NCI-H2107 treated with DMSO at 0.1 percent for 48 hours (cell line): ENCODE results near the gene PCDHA12.
"Not testable (repeated sequence)": the region's sequence is repeated elsewhere in the genome, so short reads cannot be mapped to it uniquely, and the experiment has no call there.

ENCODE experiments used
- DNase-seq: peaks from one replicate; lab custom pipeline; 2025; ENCODE audit not compliant: unreplicated experiment; lab: John Stamatoyannopoulos, UW

PCDHA12 gene, protein sequence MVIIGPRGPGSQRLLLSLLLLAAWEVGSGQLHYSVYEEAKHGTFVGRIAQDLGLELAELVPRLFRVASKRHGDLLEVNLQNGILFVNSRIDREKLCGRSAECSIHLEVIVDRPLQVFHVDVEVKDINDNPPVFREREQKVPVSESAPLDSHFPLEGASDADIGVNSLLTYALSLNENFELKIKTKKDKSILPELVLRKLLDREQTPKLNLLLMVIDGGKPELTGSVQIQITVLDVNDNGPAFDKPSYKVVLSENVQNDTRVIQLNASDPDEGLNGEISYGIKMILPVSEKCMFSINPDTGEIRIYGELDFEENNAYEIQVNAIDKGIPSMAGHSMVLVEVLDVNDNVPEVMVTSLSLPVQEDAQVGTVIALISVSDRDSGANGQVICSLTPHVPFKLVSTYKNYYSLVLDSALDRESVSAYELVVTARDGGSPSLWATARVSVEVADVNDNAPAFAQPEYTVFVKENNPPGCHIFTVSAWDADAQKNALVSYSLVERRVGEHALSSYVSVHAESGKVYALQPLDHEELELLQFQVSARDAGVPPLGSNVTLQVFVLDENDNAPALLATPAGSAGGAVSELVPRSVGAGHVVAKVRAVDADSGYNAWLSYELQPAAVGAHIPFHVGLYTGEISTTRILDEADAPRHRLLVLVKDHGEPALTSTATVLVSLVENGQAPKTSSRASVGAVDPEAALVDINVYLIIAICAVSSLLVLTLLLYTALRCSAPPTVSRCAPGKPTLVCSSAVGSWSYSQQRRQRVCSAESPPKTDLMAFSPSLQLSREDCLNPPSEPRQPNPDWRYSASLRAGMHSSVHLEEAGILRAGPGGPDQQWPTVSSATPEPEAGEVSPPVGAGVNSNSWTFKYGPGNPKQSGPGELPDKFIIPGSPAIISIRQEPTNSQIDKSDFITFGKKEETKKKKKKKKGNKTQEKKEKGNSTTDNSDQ

DNA sequence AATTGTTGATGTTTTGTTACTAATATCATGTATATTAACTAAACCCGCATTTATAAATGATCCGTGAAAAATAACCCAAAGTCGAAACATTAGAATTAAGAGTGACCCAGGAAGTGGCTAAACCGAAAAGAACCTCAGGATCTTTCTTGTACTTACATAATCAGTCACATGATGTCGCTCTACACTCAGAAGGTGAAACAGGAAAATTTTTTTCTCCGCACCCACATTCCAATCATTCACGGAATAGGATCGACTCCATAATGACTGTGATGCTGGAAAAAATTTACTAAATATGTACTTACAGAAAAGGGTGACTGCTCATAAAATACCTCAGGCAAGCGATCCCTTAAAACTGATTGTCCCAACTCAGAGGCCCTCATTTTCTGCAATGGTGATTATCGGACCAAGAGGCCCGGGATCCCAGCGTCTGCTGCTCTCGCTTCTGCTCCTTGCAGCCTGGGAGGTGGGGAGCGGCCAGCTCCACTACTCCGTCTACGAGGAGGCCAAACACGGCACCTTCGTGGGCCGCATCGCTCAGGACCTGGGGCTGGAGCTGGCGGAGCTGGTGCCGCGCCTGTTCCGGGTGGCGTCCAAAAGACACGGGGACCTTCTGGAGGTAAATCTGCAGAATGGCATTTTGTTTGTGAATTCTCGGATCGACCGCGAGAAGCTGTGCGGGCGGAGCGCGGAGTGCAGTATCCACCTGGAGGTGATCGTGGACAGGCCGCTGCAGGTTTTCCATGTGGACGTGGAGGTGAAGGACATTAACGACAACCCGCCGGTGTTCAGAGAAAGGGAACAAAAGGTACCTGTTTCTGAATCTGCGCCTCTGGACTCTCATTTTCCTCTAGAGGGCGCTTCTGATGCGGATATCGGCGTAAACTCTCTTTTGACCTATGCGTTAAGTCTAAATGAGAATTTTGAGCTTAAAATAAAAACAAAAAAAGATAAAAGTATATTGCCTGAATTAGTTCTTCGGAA, at the start of gene PCDHA12:
TSS of gene PCDHA12 (plus strand) at position 224 of the 981 bp plus-strand sequence. CDS start at position 389, 165 bp downstream.
- no peak for DNase-seq

DNA sequence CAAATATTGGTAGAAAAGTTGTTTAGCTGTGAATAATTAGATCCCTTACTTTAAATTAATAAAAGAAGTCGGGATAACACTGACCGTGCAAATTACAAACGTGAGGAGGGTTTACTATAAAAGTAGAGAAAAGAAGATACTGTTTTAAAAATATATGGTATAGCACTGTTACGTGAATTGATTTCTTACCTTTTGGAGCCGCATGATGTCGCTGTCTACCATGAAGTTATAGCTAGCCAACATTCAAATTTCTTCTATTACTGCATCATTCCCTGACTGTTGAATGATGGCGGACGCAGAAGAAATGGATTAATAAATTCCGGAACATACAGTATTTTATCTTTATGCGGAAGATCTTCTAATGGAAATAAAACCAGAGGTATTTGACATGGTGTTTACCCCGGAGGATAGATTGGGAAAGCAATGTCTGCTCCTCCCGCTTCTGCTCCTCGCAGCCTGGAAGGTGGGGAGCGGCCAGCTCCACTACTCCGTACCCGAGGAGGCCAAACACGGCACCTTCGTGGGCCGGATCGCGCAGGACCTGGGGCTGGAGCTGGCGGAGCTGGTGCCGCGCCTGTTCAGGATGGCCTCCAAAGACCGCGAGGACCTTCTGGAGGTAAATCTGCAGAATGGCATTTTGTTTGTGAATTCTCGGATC, 47.3 kb upstream of the PCDHA12 start, which contains the start of gene PCDHA6:
TSS of gene PCDHA6 (plus strand) at position 257 of the 658 bp plus-strand sequence. CDS start at position 389, 132 bp downstream.
- no peak for DNase-seq

DNA sequence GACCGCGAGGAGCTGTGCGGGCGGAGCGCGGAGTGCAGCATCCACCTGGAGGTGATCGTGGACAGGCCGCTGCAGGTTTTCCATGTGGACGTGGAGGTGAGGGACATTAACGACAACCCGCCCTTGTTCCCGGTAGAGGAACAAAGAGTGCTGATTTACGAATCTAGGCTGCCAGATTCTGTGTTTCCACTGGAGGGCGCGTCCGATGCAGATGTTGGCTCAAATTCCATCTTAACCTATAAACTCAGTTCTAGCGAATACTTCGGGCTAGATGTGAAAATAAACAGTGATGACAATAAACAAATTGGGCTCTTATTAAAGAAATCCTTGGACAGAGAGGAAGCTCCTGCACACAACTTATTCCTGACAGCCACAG, 46.8 kb upstream of the PCDHA12 start:
- DNase-seq, result no peak

DNA sequence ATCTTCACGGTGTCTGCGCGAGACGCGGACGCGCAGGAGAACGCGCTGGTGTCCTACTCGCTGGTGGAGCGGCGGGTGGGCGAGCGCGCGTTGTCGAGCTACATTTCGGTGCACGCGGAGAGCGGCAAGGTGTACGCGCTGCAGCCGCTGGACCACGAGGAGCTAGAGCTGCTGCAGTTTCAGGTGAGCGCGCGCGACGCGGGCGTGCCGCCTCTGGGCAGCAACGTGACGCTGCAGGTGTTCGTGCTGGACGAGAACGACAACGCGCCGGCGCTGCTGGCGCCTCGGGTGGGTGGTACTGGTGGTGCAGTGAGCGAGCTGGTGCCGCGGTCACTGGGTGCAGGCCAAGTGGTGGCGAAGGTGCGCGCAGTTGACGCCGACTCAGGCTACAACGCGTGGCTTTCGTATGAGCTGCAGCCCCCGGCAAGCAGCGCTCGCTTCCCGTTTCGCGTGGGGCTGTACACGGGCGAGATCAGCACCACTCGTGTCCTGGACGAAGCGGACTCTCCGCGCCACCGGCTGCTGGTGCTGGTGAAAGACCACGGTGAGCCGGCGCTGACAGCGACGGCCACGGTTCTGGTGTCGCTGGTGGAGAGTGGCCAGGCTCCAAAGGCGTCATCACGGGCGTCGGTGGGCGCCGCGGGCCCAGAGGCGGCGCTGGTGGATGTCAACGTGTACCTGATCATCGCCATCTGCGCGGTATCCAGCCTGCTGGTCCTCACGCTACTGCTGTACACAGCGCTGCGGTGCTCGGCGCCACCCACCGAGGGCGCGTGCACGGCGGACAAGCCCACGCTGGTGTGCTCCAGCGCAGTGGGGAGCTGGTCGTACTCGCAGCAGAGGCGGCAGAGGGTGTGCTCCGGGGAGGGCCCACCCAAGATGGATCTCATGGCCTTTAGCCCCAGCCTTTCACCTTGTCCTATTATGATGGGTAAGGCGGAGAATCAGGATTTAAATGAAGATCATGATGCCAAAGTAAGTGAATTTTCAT, 45.3 kb upstream of the PCDHA12 start:
- not testable (repeated sequence) for DNase-seq

DNA sequence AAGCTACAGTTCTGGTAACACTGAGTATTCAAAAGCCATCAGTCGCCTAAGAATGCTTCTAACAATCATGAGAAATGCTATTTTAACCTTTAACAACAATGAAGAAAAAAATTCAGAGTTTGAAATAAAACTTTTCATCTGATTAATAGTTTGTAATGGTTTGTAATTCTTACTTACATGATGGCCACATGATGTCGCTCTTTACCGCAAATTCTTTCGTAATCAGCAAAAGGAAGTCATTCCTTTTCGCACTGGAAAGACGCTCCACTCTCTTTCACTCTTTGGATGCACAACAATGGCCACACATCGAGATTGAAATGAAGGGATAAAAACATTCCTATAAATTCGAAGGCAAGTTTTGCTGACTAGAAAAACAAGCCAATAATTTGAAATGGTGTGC, 41.1 kb upstream of the PCDHA12 start, which contains the start of gene PCDHA7:
TSS of gene PCDHA7 (plus strand) at position 277 of the 400 bp plus-strand sequence. CDS start at position 392, 115 bp downstream.
- DNase-seq, result no peak

DNA sequence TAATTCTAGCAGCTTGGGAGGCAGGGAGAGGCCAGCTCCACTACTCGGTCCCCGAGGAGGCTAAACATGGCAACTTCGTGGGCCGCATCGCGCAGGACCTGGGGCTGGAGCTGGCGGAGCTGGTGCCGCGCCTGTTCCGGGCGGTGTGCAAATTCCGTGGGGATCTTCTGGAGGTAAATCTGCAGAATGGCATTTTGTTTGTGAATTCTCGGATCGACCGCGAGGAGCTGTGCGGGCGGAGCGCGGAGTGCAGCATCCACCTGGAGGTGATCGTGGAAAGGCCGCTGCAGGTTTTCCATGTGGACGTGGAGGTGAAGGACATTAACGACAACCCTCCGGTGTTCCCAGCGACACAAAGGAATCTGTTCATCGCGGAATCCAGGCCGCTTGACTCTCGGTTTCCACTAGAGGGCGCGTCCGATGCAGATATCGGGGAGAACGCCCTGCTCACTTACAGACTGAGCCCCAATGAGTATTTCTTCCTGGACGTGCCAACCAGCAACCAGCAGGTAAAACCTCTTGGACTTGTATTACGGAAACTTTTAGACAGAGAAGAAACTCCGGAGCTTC, 40.6 kb upstream of the PCDHA12 start:
- not testable (repeated sequence) for DNase-seq

DNA sequence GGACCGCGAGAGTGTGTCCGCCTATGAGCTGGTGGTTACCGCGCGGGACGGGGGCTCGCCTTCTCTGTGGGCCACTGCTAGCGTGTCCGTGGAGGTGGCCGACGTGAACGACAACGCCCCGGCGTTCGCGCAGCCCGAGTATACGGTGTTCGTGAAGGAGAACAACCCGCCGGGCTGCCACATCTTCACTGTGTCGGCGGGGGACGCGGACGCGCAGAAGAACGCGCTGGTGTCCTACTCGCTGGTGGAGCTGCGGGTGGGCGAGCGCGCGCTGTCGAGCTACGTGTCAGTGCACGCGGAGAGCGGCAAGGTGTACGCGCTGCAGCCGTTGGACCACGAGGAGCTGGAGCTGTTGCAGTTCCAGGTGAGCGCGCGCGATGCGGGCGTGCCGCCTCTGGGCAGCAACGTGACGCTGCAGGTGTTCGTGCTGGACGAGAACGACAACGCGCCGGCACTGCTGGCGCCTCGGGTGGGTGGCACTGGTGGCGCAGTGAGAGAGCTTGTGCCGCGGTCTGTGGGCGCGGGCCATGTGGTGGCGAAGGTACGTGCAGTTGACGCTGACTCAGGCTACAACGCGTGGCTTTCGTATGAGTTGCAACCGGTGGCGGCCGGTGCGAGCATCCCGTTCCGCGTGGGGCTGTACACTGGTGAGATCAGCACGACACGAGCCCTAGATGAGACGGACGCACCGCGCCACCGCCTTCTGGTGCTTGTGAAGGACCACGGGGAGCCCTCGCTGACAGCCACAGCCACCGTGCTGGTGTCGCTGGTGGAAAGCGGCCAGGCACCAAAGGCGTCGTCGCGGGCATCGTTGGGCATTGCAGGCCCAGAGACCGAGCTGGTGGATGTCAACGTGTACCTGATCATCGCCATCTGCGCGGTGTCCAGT, 39.2 kb upstream of the PCDHA12 start:
- no peak for DNase-seq

DNA sequence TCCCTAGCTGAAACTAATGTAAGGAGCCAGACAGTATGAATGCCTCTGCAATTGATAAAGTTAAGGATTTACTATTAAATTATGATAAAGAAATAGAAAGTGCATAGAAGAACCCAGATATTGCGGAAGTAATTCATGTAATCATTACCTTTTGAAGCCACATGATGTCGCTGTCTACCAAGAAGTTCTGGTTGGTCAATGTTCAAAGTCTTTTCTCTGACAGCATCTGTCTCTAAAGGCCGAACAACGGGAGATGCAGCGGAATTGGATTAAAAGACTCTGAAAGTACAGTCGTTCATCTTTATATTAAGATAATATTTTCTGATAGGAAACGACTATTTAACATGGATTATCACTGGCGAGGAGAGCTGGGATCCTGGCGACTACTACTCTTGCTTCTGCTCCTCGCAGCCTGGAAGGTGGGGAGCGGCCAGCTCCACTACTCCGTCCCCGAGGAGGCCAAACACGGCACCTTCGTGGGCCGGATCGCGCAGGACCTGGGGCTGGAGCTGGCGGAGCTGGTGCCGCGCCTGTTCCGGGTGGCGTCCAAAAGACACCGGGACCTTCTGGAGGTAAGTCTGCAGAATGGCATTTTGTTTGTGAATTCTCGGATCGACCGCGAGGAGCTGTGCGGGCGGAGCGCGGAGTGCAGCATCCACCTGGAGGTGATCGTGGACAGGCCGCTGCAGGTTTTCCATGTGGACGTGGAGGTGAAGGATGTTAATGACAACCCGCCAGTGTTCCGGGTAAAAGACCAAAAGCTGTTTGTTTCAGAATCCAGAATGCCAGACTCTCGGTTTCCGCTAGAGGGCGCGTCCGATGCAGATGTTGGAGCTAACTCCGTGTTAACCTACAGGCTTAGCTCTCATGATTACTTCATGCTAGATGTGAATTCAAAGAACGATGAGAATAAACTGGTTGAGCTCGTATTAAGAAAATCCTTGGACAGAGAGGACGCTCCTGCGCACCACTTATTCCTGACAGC, 33.8 kb upstream of the PCDHA12 start, which contains the start of gene PCDHA8:
TSS of gene PCDHA8 (plus strand) at position 210 of the 985 bp plus-strand sequence. CDS start at position 345, 135 bp downstream.
- no peak for DNase-seq

DNA sequence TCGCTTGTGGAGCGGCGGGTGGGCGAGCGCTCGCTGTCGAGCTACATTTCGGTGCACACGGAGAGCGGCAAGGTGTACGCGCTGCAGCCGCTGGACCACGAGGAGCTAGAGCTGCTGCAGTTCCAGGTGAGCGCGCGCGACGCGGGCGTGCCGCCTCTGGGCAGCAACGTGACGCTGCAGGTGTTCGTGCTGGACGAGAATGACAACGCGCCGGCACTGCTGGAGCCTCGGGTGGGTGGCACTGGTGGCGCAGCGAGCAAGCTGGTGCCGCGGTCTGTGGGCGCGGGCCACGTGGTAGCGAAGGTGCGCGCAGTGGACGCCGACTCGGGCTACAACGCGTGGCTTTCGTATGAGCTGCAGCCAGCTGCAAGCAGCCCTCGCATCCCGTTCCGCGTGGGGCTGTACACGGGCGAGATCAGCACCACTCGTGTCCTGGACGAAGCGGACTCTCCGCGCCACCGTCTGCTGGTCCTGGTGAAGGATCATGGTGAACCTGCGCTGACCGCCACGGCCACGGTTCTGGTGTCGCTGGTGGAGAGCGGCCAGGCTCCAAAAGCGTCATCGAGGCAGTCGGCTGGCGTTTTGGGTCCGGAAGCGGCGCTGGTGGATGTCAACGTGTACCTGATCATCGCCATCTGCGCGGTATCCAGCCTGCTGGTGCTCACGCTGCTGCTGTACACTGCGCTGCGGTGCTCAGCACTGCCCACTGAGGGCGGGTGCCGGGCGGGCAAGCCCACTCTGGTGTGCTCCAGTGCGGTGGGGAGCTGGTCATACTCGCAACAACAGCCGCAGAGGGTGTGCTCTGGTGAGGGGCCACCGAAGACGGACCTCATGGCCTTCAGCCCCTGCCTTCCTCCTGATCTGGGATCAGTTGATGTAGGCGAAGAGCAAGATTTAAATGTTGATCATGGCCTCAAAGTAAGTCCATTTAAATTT, 32.0 kb upstream of the PCDHA12 start:
- no peak for DNase-seq

DNA sequence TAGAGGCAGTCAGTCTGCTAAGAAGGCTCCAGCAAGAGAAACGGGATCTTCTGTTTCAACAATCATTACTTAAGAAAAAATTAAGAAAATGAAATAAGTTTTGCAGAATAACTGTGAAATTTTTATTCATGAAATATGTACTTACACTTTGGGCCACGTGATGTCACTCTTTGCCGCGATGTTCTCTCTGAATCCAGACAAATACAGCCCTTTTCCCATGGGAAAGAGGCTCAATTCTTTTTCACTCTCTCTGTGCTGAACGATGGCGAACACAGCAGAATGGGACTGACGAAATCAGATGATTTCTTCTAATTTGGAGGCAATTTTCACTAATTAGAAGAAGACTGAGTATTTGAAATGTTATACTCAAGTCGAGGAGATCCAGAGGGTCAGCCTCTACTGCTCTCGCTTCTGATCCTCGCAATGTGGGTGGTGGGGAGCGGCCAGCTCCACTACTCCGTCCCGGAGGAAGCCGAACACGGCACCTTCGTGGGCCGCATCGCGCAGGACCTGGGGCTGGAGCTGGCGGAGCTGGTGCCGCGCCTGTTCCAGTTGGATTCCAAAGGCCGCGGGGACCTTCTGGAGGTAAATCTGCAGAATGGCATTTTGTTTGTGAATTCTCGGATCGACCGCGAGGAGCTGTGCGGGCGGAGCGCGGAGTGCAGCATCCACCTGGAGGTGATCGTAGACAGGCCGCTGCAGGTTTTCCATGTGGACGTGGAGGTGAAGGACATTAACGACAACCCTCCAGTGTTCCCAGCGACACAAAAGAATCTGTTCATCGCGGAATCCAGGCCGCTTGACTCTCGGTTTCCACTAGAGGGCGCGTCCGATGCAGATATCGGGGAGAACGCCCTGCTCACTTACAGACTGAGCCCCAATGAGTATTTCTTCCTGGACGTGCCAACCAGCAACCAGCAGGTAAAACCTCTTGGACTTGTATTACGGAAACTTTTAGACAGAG, 26.7 kb upstream of the PCDHA12 start, which contains the start of gene PCDHA9:
TSS of gene PCDHA9 (plus strand) at position 244 of the 964 bp plus-strand sequence. CDS start at position 358, 114 bp downstream.
- not testable (repeated sequence) for DNase-seq

DNA sequence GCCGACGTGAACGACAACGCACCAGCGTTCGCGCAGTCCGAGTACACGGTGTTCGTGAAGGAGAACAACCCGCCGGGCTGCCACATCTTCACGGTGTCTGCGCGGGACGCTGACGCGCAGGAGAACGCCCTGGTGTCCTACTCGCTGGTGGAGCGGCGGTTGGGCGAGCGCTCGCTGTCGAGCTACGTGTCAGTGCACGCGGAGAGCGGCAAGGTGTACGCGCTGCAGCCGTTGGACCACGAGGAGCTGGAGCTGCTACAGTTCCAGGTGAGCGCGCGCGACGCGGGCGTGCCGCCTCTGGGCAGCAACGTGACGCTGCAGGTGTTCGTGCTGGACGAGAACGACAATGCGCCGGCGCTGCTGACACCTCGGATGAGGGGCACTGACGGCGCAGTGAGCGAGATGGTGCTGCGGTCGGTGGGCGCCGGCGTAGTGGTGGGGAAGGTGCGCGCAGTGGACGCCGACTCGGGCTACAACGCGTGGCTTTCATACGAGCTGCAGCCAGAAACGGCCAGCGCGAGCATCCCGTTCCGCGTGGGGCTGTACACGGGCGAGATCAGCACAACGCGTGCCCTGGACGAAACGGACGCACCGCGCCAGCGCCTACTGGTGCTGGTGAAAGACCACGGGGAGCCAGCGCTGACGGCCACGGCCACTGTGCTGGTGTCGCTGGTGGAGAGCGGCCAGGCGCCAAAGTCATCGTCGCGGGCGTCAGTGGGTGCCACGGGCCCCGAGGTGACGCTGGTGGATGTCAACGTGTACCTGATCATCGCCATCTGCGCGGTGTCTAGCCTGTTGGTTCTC, 25.1 kb upstream of the PCDHA12 start:
- not testable (repeated sequence) for DNase-seq

DNA sequence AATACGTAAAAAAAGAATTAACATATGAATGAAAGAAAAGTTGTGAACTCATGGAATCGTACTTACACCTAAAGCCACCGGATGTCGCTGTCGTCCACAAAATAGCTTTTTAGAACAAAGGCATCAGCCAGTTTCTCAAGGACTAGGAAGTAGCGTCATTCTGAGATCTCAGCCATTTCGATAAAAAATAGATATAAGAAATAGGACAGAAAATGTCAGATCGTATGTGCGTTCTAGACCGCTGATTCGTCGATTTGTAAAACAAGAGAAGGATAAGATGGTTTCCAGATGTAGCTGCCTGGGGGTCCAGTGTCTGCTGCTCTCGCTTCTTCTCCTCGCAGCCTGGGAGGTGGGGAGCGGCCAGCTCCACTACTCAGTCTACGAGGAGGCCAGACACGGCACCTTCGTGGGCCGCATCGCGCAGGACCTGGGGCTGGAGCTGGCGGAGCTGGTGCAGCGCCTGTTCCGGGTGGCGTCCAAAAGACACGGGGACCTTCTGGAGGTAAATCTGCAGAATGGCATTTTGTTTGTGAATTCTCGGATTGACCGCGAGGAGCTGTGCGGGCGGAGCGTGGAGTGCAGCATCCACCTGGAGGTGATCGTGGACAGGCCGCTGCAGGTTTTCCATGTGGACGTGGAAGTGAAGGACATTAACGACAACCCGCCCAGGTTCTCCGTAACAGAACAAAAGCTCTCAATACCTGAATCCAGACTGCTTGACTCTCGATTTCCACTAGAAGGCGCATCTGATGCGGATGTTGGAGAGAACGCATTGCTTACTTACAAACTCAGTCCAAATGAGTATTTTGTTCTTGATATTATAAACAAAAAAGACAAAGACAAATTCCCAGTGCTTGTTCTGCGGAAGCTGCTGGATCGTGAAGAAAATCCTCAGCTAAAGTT, 19.1 kb upstream of the PCDHA12 start, which contains the start of gene PCDHA10:
TSS of gene PCDHA10 (plus strand) at position 126 of the 903 bp plus-strand sequence. CDS start at position 278, 152 bp downstream.
- no peak for DNase-seq
